ENCODE measurements around the gene GIPR.

GRCh38 chr19:45621976-45622503, 46.0 kb upstream of the GIPR start:
- TF ChIP-seq CTCF (IDR thresholded peaks at IDR 0.05 in 8 of 11, conservative IDR thresholded peaks at IDR 0.05 in 3 of 11), result no peak
- no peak for TF ChIP-seq POLR2AphosphoS5 (IDR thresholded peaks at IDR 0.05)
